GM19452 (cell line): ENCODE data around the gene EVA1C.
"Not testable (repeated sequence)": the region's sequence is repeated elsewhere in the genome, so short reads cannot be mapped to it uniquely, and the experiment has no call there.

ENCODE experiments used
- ATAC-seq: cut with Tn5 transposase; IDR thresholded peaks from one replicate; pipeline ENCODE4 v1.9.1; 2021; ENCODE audit not compliant: unreplicated experiment

EVA1C gene

GRCh38 chr21:32523988-32524719 is 111.6 kb downstream of the EVA1C start:
- no peak for ATAC-seq

GRCh38 chr21:32525282-32525681 is 112.8 kb downstream of the EVA1C start:
- no peak for ATAC-seq

- ATAC-seq: no peak
Measured at GRCh38 chr21:32529679-32530078, 117.2 kb downstream of the EVA1C start.

- not testable (repeated sequence) for ATAC-seq
Measured at GRCh38 chr21:32530809-32531208, 118.3 kb downstream of the EVA1C start.

- not testable (repeated sequence) for ATAC-seq
Measured at GRCh38 chr21:32531561-32531960, 119.1 kb downstream of the EVA1C start.

- no peak for ATAC-seq
Measured at GRCh38 chr21:32532636-32533035, 120.1 kb downstream of the EVA1C start.

- no peak for ATAC-seq
Measured at GRCh38 chr21:32533053-32533452, 120.5 kb downstream of the EVA1C start.

- ATAC-seq: no peak
Measured at GRCh38 chr21:32533611-32534010, 121.1 kb downstream of the EVA1C start.

- no peak for ATAC-seq
Measured at GRCh38 chr21:32534113-32534512, 121.6 kb downstream of the EVA1C start.

GRCh38 chr21:32535612-32536011 is 123.1 kb downstream of the EVA1C start:
- no peak for ATAC-seq

GRCh38 chr21:32537569-32537881 is 125.0 kb downstream of the EVA1C start:
- no peak for ATAC-seq

- ATAC-seq: no peak
Measured at GRCh38 chr21:32538147-32538792, 125.8 kb downstream of the EVA1C start.

- ATAC-seq: no peak
Measured at GRCh38 chr21:32539378-32539777, 126.9 kb downstream of the EVA1C start.

GRCh38 chr21:32543056-32543455 is 130.6 kb downstream of the EVA1C start:
- ATAC-seq: not testable (repeated sequence)

- no peak for ATAC-seq
Measured at GRCh38 chr21:32543975-32544374, 131.5 kb downstream of the EVA1C start.

- ATAC-seq: no peak
Measured at GRCh38 chr21:32544697-32545096, 132.2 kb downstream of the EVA1C start.

- no peak for ATAC-seq
Measured at GRCh38 chr21:32545948-32546441, 133.5 kb downstream of the EVA1C start.

GRCh38 chr21:32547018-32547417 is 134.5 kb downstream of the EVA1C start:
- no peak for ATAC-seq

GRCh38 chr21:32548978-32549377 is 136.5 kb downstream of the EVA1C start:
- no peak for ATAC-seq

- ATAC-seq: no peak
Measured at GRCh38 chr21:32549440-32549839, 136.9 kb downstream of the EVA1C start.

GRCh38 chr21:32549886-32550285 is 137.4 kb downstream of the EVA1C start:
- ATAC-seq: no peak

- no peak for ATAC-seq
Measured at GRCh38 chr21:32554832-32555638, 142.5 kb downstream of the EVA1C start.
